Uterus (tissue), 4 donors: Measurements from ENCODE around the gene MFAP1. TPM values are rescaled to one million over a fixed set of nuclear protein-coding genes. Genes with fewer than 3 reads are reported as not detected.
A peak's percentile ranks its signal among the peaks of the same experiment; 100 is the strongest.

Source experiments
- DNase-seq, 2 donors: peaks; one replicate each; pipeline ENCODE4 v3.0.0-alpha.2; 2019 to 2020
- H3K27ac ChIP-seq, 2 donors: fragments of 200-600 bp; sonication (generic); 1 replicate in 1 of 2; 2 replicates in 1 of 2; pipeline ENCODE4 v1.5.1; 2016 to 2018
- H3K27me3 ChIP-seq, 2 donors: fragments of 200-600 bp; sonication (generic); one replicate each; pipeline ENCODE4 v1.5.1; 2018 to 2019; ENCODE audit warnings: control low read depth in 1 of 2
- H3K36me3 ChIP-seq, 2 donors: fragments of 200-600 bp; sonication (generic); one replicate each; pipeline ENCODE4 v1.5.1; 2019; ENCODE audit warnings: control low read depth in 1 of 2
- H3K4me1 ChIP-seq, 2 donors: fragments of 200-600 bp; sonication (generic); one replicate each; pipeline ENCODE4 v1.5.1; 2018 to 2019; ENCODE audit warnings: control low read depth in 1 of 2
- H3K4me3 ChIP-seq, 2 donors: fragments of 200-600 bp; sonication (generic); 1 replicate in 1 of 2; 2 replicates in 1 of 2; pipeline ENCODE4 v1.5.1; 2018 to 2019; ENCODE audit warnings: mild to moderate bottlenecking in 1 of 2
- H3K9me3 ChIP-seq, 2 donors: fragments of 200-600 bp; sonication (generic); one replicate each; pipeline ENCODE4 v1.5.1; 2019; ENCODE audit warnings: control low read depth in 1 of 2
- CTCF ChIP-seq, 4 experiments: fragments of 200-600 bp in 2 of 4; fragments of 450-650 bp in 2 of 4; sonication (generic) in 2 of 4; IDR thresholded peaks; one replicate each; pipeline ENCODE4 v1.5.1; 2016 to 2019; ENCODE audit warnings: antibody characterized with exemption in 4 of 4, mild to moderate bottlenecking in 2 of 4, moderate library complexity in 1 of 4
- POLR2A ChIP-seq, 2 donors: fragments of 450-650 bp; IDR thresholded peaks; one replicate each; pipeline ENCODE4 v1.6.1; 2016; ENCODE audit warnings: antibody characterized with exemption in 2 of 2, mild to moderate bottlenecking in 1 of 2, moderate library complexity in 1 of 2
- intact Hi-C: fragments of 100-400 bp; cut with DNase I; formaldehyde crosslinking; loops from one replicate; pipeline ENCODE4 v1.15.1; 2023; ENCODE audit warnings: low total_unique reads
- total RNA-seq, 4 donors: library from RNA; depleted of rRNA in 3 of 4; stranded (reverse); fragments of >200 nt in 3 of 4; gene quantifications; one replicate each; pipeline versions ENCODE4 v1.1.0 to v1.2.4, GENCODE V29; 2014 to 2023
- donor health status: DM: yes; HTN: yes; CAD: no.

MFAP1 gene
- total RNA-seq, 4 donors from 2014 or later = 9.5 to 26.3 (median 15.1) TPM

- DNase-seq = peak; percentile 74 to 79
- peak overlapping the region; percentile 51 to 65 for H3K4me3 ChIP-seq
- H3K27me3 ChIP-seq = no peaks in the 10 kb centered on the region
- H3K4me1 ChIP-seq = no peaks in the 10 kb centered on the region
- peak overlapping the region; percentile 88 to 90 for H3K27ac ChIP-seq
- TF ChIP-seq CTCF (IDR thresholded peaks at IDR 0.05) (peak; percentile 61 to 81 (median 77)), POLR2A (IDR thresholded peaks at IDR 0.05) (peak in 1 of 2 donors; percentile 6)
- no peaks in the 10 kb centered on the region for H3K36me3 ChIP-seq
- H3K9me3 ChIP-seq = no peaks in the 10 kb centered on the region
- intact Hi-C loops = no loop called here
Measured at GRCh38 chr15:43777267-43777914, 47.1 kb downstream of the MFAP1 start.

GRCh38 chr15:43776718-43777266 lies 47.7 kb downstream of the MFAP1 start, which contains the start of gene ELL3:
ELL3 (minus strand) TSS chr15:43776966; CDS start chr15:43776901, 65 bp downstream.
- DNase-seq = peak; percentile 66 to 73
- Histone ChIP-seq H3K4me1 (no peaks in the 10 kb centered on the region), H3K27me3 (no peaks in the 10 kb centered on the region), H3K36me3 (no peaks in the 10 kb centered on the region), H3K4me3 (peak within 1 kb of the TSS; percentile 51 to 65), H3K9me3 (no peaks in the 10 kb centered on the region), H3K27ac (peak within 1 kb of the TSS; percentile 88 to 90)
- intact Hi-C loops = no loop called here
- TF ChIP-seq POLR2A (IDR thresholded peaks at IDR 0.05) (no peak), CTCF (IDR thresholded peaks at IDR 0.05) (no peak)

DNA sequence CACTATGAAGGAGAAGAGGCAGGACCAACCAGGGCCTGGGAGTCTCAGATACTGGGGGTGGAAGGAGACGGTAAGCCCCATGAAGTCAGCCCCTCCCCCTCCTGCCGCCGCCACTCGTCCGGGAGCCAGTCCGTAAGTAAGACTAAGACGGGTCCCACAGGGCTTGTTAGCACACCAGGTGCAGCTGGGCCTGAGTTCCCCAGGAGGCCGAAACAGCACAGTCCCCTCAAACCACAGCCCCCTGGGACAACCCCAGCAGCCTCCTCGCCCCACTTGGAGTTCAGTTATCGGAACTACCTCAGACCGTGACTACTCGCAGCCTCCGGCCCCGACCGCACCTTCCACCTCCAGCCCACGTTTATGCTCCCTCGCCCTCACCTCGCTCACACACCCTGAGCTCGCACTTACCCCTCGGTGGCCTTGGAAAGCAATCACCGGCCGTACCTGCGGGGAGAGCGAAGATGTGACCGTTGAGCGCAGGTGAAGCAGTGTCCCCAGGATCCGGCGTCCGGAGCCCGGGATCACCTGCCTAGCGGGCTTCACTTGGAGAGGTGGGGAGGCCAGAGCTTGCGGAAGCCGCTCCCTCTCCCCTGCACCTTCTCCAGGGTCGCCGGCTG lies 48.3 kb downstream of the MFAP1 start:
- intact Hi-C loops = no loop called here
- Histone ChIP-seq H3K27ac (peak overlapping the region; percentile 88 to 90), H3K36me3 (no peaks in the 10 kb centered on the region), H3K27me3 (no peaks in the 10 kb centered on the region), H3K4me1 (no peaks in the 10 kb centered on the region), H3K4me3 (peak overlapping the region; percentile 51 to 65), H3K9me3 (no peaks in the 10 kb centered on the region)
- TF ChIP-seq POLR2A (IDR thresholded peaks at IDR 0.05) = no peak
- no peak for TF ChIP-seq CTCF (IDR thresholded peaks at IDR 0.05)
- DNase-seq = peak; percentile 28 to 39

GRCh38 chr15:43775411-43775965 lies 49.0 kb downstream of the MFAP1 start:
- TF ChIP-seq CTCF (IDR thresholded peaks at IDR 0.05) (peak in 1 of 4 experiments; percentile 20), POLR2A (IDR thresholded peaks at IDR 0.05) (no peak)
- no peak overlapping the region for H3K4me3 ChIP-seq
- intact Hi-C loops = no loop called here

GRCh38 chr15:43774062-43774461 lies 50.4 kb downstream of the MFAP1 start:
- intact Hi-C loops = no loop called here
- Histone ChIP-seq H3K9me3 (no peaks in the 10 kb centered on the region), H3K27me3 (no peaks in the 10 kb centered on the region), H3K4me1 (no peaks in the 10 kb centered on the region), H3K27ac (no peak overlapping the region), H3K4me3 (no peak overlapping the region), H3K36me3 (no peaks in the 10 kb centered on the region)
- DNase-seq = no peak
- no peak for TF ChIP-seq CTCF (IDR thresholded peaks at IDR 0.05)

More at GRCh38 chr15:43775411-43775965, 49.0 kb downstream of the MFAP1 start:
- H3K27ac ChIP-seq = peak overlapping the region in 1 of 2 donors; percentile 90
- DNase-seq = peak; percentile 30 to 42
- no peaks in the 10 kb centered on the region for H3K4me1 ChIP-seq
- no peaks in the 10 kb centered on the region for H3K27me3 ChIP-seq
- no peaks in the 10 kb centered on the region for H3K36me3 ChIP-seq
- no peaks in the 10 kb centered on the region for H3K9me3 ChIP-seq
